Astrocyte (in vitro differentiated cells and primary cell): ENCODE measurements around the gene SND1. TPM values are rescaled to one million over a fixed set of nuclear protein-coding genes. Genes with fewer than 3 reads are reported as not detected.

Experiments used
- DNase-seq: peaks from one replicate; pipeline ENCODE4 v3.0.0-alpha.2; 2010; ENCODE audit warnings: low read depth
- FAIRE-seq: peaks from 2 replicates; lab custom pipeline; 2011; peaks lifted over from hg19 to GRCh38; lab: Jason Lieb, UNC
- H2AFZ ChIP-seq: 2 replicates; pipeline ENCODE4 v1.6.0; 2012; ENCODE audit warnings: low read depth, low read length, inconsistent platforms
- H3K27ac ChIP-seq: 2 replicates; pipeline ENCODE4 v1.5.1; 2011; ENCODE audit warnings: low read depth, low read length, inconsistent platforms
- H3K27me3 ChIP-seq: 2 replicates; pipeline ENCODE4 v1.6.0; 2011; ENCODE audit warnings: low read length, inconsistent platforms; ENCODE audit not compliant: insufficient read depth
- H3K36me3 ChIP-seq: 2 replicates; pipeline ENCODE4 v1.5.1; 2011; ENCODE audit warnings: low read length, inconsistent platforms; ENCODE audit not compliant: insufficient read depth
- H3K4me1 ChIP-seq: 2 replicates; pipeline ENCODE4 v1.5.1; 2011; ENCODE audit warnings: low read length, inconsistent platforms; ENCODE audit not compliant: insufficient read depth
- H3K4me2 ChIP-seq: 2 replicates; pipeline ENCODE4 v1.6.0; 2012; ENCODE audit warnings: low read length, inconsistent platforms
- H3K4me3 ChIP-seq: 2 replicates; pipeline ENCODE4 v1.5.1; 2011; ENCODE audit warnings: low read depth, mild to moderate bottlenecking, low read length, inconsistent platforms; ENCODE audit not compliant: insufficient read depth
- H3K79me2 ChIP-seq: 2 replicates; pipeline ENCODE4 v1.6.0; 2012; ENCODE audit warnings: mild to moderate bottlenecking, low read length, inconsistent platforms; ENCODE audit not compliant: insufficient read depth
- H3K9ac ChIP-seq: 2 replicates; pipeline ENCODE4 v1.6.0; 2012; ENCODE audit warnings: mild to moderate bottlenecking, low read length, inconsistent platforms
- H3K9me3 ChIP-seq: 2 replicates; pipeline ENCODE4 v1.5.1; 2012; ENCODE audit warnings: low read depth, mild to moderate bottlenecking, low read length, inconsistent platforms; ENCODE audit not compliant: insufficient read depth
- H4K20me1 ChIP-seq: 2 replicates; pipeline ENCODE4 v1.6.0; 2012; ENCODE audit warnings: low read length, inconsistent platforms; ENCODE audit not compliant: insufficient read depth
- H3K27ac Mint-ChIP-seq: one replicate; pipeline ENCODE4 v1.8.0; 2021; ENCODE audit warnings: mild to moderate bottlenecking, mixed read lengths; ENCODE audit not compliant: unreplicated experiment
- H3K27me3 Mint-ChIP-seq: one replicate; pipeline ENCODE4 v1.8.0; 2021; ENCODE audit warnings: low read depth, mixed read lengths; ENCODE audit not compliant: unreplicated experiment
- H3K36me3 Mint-ChIP-seq: one replicate; pipeline ENCODE4 v1.8.0; 2021; ENCODE audit warnings: low read depth, mixed read lengths; ENCODE audit not compliant: unreplicated experiment
- H3K4me1 Mint-ChIP-seq: one replicate; pipeline ENCODE4 v1.8.0; 2021; ENCODE audit warnings: low read depth, mixed read lengths; ENCODE audit not compliant: unreplicated experiment
- H3K4me3 Mint-ChIP-seq: one replicate; pipeline ENCODE4 v1.8.0; 2021; ENCODE audit warnings: mild to moderate bottlenecking, moderate library complexity, mixed read lengths; ENCODE audit not compliant: unreplicated experiment
- H3K9me3 Mint-ChIP-seq: one replicate; pipeline ENCODE4 v1.8.0; 2021; ENCODE audit warnings: mild to moderate bottlenecking, mixed read lengths; ENCODE audit not compliant: unreplicated experiment
- EZH2 ChIP-seq: IDR thresholded peaks from 2 replicates; pipeline ENCODE4 v1.6.1; 2012; ENCODE audit warnings: mild to moderate bottlenecking, low read length, inconsistent platforms; ENCODE audit not compliant: insufficient read depth
- total RNA-seq: library from RNA; stranded (reverse); gene quantifications from 2 replicates; pipeline ENCODE4 v1.2.1, GENCODE V29; 2021
- TF ChIP-seq, protein P1 (sequence below): IDR thresholded peaks from 2 replicates; pipeline ENCODE4 v1.5.1; 2011; ENCODE audit warnings: low read depth, mild to moderate bottlenecking, inconsistent platforms, low read length, moderate library complexity; ENCODE audit not compliant: insufficient read depth

SND1 gene
- total RNA-seq, 1 donor from 2014 or later: 267 TPM

GRCh38 chr7:128091106-128091505 is 439.1 kb downstream of the SND1 start:
- Mint-ChIP-seq H3K4me3 (no peak overlapping the region), H3K27ac (no peak overlapping the region), H3K9me3 (no peaks in the 10 kb centered on the region), H3K27me3 (no peaks in the 10 kb centered on the region), H3K4me1 (no peaks in the 10 kb centered on the region), H3K36me3 (peaks cover 37% of the 10 kb centered on the region)
- no peak for FAIRE-seq
- Histone ChIP-seq H3K79me2 (no peaks in the 10 kb centered on the region), H4K20me1 (peaks cover 86% of the 10 kb centered on the region), H3K9ac (no peak overlapping the region), H3K36me3 (peaks cover 18% of the 10 kb centered on the region), H3K4me2 (no peak overlapping the region), H3K4me3 (no peak overlapping the region), H3K9me3 (no peaks in the 10 kb centered on the region), H2AFZ (no peak overlapping the region), H3K27me3 (no peaks in the 10 kb centered on the region), H3K4me1 (peaks cover 9% of the 10 kb centered on the region), H3K27ac (no peak overlapping the region)
- TF ChIP-seq, protein P1, sequence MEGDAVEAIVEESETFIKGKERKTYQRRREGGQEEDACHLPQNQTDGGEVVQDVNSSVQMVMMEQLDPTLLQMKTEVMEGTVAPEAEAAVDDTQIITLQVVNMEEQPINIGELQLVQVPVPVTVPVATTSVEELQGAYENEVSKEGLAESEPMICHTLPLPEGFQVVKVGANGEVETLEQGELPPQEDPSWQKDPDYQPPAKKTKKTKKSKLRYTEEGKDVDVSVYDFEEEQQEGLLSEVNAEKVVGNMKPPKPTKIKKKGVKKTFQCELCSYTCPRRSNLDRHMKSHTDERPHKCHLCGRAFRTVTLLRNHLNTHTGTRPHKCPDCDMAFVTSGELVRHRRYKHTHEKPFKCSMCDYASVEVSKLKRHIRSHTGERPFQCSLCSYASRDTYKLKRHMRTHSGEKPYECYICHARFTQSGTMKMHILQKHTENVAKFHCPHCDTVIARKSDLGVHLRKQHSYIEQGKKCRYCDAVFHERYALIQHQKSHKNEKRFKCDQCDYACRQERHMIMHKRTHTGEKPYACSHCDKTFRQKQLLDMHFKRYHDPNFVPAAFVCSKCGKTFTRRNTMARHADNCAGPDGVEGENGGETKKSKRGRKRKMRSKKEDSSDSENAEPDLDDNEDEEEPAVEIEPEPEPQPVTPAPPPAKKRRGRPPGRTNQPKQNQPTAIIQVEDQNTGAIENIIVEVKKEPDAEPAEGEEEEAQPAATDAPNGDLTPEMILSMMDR: no peak
- no peak for TF ChIP-seq EZH2
- DNase-seq: no peak

DNA sequence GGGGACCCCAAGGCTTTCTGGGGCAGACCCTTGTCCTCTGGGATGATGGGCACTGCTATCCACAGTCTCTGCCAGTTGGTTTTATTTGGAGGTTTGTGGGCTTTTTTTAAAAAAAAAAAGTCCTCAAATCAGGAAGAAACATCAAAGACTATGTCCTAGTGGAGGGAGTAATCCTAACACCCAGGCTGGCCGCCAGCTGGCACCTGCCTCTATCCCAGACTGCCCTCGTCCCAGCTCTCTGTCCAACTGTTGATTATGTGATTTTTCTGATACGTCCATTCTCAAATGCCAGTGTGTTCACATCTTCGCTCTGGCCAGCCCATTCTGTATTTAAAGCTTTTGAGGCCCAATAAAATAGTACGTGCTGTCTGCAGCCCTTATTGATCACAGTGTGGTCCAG is 440.2 kb downstream of the SND1 start:
- Histone ChIP-seq H3K4me2 (no peak overlapping the region), H4K20me1 (peaks cover 79% of the 10 kb centered on the region), H3K9ac (no peak overlapping the region), H3K79me2 (no peaks in the 10 kb centered on the region), H3K27ac (no peak overlapping the region), H3K36me3 (peaks cover 14% of the 10 kb centered on the region), H3K9me3 (no peaks in the 10 kb centered on the region), H3K4me1 (peaks cover 9% of the 10 kb centered on the region), H2AFZ (no peak overlapping the region), H3K4me3 (no peak overlapping the region), H3K27me3 (no peaks in the 10 kb centered on the region)
- Mint-ChIP-seq H3K27ac (no peak overlapping the region), H3K27me3 (no peaks in the 10 kb centered on the region), H3K36me3 (peaks cover 32% of the 10 kb centered on the region), H3K4me1 (peaks cover under 1% of the 10 kb centered on the region), H3K9me3 (no peaks in the 10 kb centered on the region), H3K4me3 (no peak overlapping the region)
- TF ChIP-seq, protein P1: no peak
- no peak for TF ChIP-seq EZH2
- DNase-seq (no peak), FAIRE-seq (no peak)

DNA sequence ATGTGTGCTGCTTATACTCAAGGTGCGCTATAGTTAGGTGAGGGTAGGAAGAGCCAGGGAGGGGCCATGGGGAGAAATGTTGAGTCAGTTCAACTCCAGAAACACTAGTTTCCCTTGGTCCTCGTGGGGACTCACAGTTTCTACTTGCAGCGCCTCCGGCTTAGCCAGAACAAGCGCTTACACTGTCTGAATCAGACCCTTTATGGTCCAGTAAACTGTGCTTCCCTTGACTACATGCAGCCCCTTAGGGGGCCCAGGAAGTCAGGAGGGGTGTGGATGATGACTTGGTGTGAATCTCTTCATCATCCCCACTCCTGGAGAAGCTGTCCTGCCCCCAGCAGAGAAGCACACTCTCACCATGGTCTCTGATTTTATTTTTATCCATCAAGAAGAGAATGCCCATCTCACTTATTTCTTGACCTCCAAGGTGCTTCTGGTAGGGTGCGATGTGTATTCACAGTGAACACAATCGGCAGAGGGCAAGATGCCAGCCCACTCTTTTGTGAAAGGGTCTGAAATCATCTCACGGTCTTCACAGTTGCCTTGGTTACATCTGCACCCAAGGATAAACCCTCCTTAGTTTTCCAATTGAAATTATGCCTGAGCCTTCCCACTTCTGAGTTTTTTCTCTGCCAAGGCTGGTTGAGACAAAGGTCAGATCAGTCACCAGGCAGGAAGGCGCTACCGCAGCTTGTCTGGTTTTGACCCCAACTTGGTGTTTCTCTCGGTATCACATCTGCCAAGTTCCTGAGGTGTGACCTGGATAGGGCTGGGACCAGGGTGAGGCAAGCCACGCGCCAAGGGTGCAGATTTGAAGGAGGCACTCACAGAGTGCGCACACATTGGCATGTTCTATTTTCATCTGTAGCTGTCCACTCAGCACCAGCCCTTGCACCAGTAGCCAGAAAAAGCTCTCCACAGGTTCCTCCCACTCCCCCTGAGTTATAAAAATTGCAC is 441.9 kb downstream of the SND1 start:
- TF ChIP-seq, protein P1: no peak
- no peak for TF ChIP-seq EZH2
- Mint-ChIP-seq H3K36me3 (peaks cover 30% of the 10 kb centered on the region), H3K4me3 (no peak overlapping the region)

More for the DNA sequence above, 441.9 kb downstream of the SND1 start:
- H3K27ac ChIP-seq: no peak overlapping the region
- no peak overlapping the region for H3K4me3 ChIP-seq
- Mint-ChIP-seq H3K4me1 (peaks cover 3% of the 10 kb centered on the region), H3K9me3 (no peaks in the 10 kb centered on the region), H3K27me3 (no peaks in the 10 kb centered on the region), H3K27ac (no peak overlapping the region)
- no peaks in the 10 kb centered on the region for H3K79me2 ChIP-seq
- FAIRE-seq: no peak
- no peaks in the 10 kb centered on the region for H3K9me3 ChIP-seq
- H2AFZ ChIP-seq: no peak overlapping the region
- no peaks in the 10 kb centered on the region for H3K27me3 ChIP-seq
- DNase-seq: peak; percentile 20
- no peak overlapping the region for H3K4me2 ChIP-seq
- peaks cover 69% of the 10 kb centered on the region for H4K20me1 ChIP-seq
- no peak overlapping the region for H3K9ac ChIP-seq
- H3K36me3 ChIP-seq: peaks cover 14% of the 10 kb centered on the region
- peaks cover 9% of the 10 kb centered on the region for H3K4me1 ChIP-seq
